Astrocyte (in vitro differentiated cells and primary cell): Measurements from ENCODE around the gene RAE1. TPM values are rescaled to one million over a fixed set of nuclear protein-coding genes. Genes with fewer than 3 reads are reported as not detected.

Experiments
- DNase-seq: peaks from one replicate; pipeline ENCODE4 v3.0.0-alpha.2; 2010; ENCODE audit warnings: low read depth
- FAIRE-seq: peaks from 2 replicates; lab custom pipeline; 2011; peaks lifted over from hg19 to GRCh38; lab: Jason Lieb, UNC
- H2AFZ ChIP-seq: 2 replicates; pipeline ENCODE4 v1.6.0; 2012; ENCODE audit warnings: low read depth, low read length, inconsistent platforms
- H3K27ac ChIP-seq: 2 replicates; pipeline ENCODE4 v1.5.1; 2011; ENCODE audit warnings: low read depth, low read length, inconsistent platforms
- H3K27me3 ChIP-seq: 2 replicates; pipeline ENCODE4 v1.6.0; 2011; ENCODE audit warnings: low read length, inconsistent platforms; ENCODE audit not compliant: insufficient read depth
- H3K36me3 ChIP-seq: 2 replicates; pipeline ENCODE4 v1.5.1; 2011; ENCODE audit warnings: low read length, inconsistent platforms; ENCODE audit not compliant: insufficient read depth
- H3K4me1 ChIP-seq: 2 replicates; pipeline ENCODE4 v1.5.1; 2011; ENCODE audit warnings: low read length, inconsistent platforms; ENCODE audit not compliant: insufficient read depth
- H3K4me2 ChIP-seq: 2 replicates; pipeline ENCODE4 v1.6.0; 2012; ENCODE audit warnings: low read length, inconsistent platforms
- H3K4me3 ChIP-seq: 2 replicates; pipeline ENCODE4 v1.5.1; 2011; ENCODE audit warnings: low read depth, mild to moderate bottlenecking, low read length, inconsistent platforms; ENCODE audit not compliant: insufficient read depth
- H3K79me2 ChIP-seq: 2 replicates; pipeline ENCODE4 v1.6.0; 2012; ENCODE audit warnings: mild to moderate bottlenecking, low read length, inconsistent platforms; ENCODE audit not compliant: insufficient read depth
- H3K9ac ChIP-seq: 2 replicates; pipeline ENCODE4 v1.6.0; 2012; ENCODE audit warnings: mild to moderate bottlenecking, low read length, inconsistent platforms
- H3K9me3 ChIP-seq: 2 replicates; pipeline ENCODE4 v1.5.1; 2012; ENCODE audit warnings: low read depth, mild to moderate bottlenecking, low read length, inconsistent platforms; ENCODE audit not compliant: insufficient read depth
- H4K20me1 ChIP-seq: 2 replicates; pipeline ENCODE4 v1.6.0; 2012; ENCODE audit warnings: low read length, inconsistent platforms; ENCODE audit not compliant: insufficient read depth
- H3K27ac Mint-ChIP-seq: one replicate; pipeline ENCODE4 v1.8.0; 2021; ENCODE audit warnings: mild to moderate bottlenecking, mixed read lengths; ENCODE audit not compliant: unreplicated experiment
- H3K27me3 Mint-ChIP-seq: one replicate; pipeline ENCODE4 v1.8.0; 2021; ENCODE audit warnings: low read depth, mixed read lengths; ENCODE audit not compliant: unreplicated experiment
- H3K36me3 Mint-ChIP-seq: one replicate; pipeline ENCODE4 v1.8.0; 2021; ENCODE audit warnings: low read depth, mixed read lengths; ENCODE audit not compliant: unreplicated experiment
- H3K4me1 Mint-ChIP-seq: one replicate; pipeline ENCODE4 v1.8.0; 2021; ENCODE audit warnings: low read depth, mixed read lengths; ENCODE audit not compliant: unreplicated experiment
- H3K4me3 Mint-ChIP-seq: one replicate; pipeline ENCODE4 v1.8.0; 2021; ENCODE audit warnings: mild to moderate bottlenecking, moderate library complexity, mixed read lengths; ENCODE audit not compliant: unreplicated experiment
- H3K9me3 Mint-ChIP-seq: one replicate; pipeline ENCODE4 v1.8.0; 2021; ENCODE audit warnings: mild to moderate bottlenecking, mixed read lengths; ENCODE audit not compliant: unreplicated experiment
- CTCF ChIP-seq: IDR thresholded peaks from 2 replicates; pipeline ENCODE4 v1.5.1; 2011; ENCODE audit warnings: low read depth, mild to moderate bottlenecking, inconsistent platforms, low read length, moderate library complexity; ENCODE audit not compliant: insufficient read depth
- EZH2 ChIP-seq: IDR thresholded peaks from 2 replicates; pipeline ENCODE4 v1.6.1; 2012; ENCODE audit warnings: mild to moderate bottlenecking, low read length, inconsistent platforms; ENCODE audit not compliant: insufficient read depth
- total RNA-seq: library from RNA; stranded (reverse); gene quantifications from 2 replicates; pipeline ENCODE4 v1.2.1, GENCODE V29; 2021

The RAE1 gene
- total RNA-seq, 1 donor from 2014 or later = 31.1 TPM

DNA sequence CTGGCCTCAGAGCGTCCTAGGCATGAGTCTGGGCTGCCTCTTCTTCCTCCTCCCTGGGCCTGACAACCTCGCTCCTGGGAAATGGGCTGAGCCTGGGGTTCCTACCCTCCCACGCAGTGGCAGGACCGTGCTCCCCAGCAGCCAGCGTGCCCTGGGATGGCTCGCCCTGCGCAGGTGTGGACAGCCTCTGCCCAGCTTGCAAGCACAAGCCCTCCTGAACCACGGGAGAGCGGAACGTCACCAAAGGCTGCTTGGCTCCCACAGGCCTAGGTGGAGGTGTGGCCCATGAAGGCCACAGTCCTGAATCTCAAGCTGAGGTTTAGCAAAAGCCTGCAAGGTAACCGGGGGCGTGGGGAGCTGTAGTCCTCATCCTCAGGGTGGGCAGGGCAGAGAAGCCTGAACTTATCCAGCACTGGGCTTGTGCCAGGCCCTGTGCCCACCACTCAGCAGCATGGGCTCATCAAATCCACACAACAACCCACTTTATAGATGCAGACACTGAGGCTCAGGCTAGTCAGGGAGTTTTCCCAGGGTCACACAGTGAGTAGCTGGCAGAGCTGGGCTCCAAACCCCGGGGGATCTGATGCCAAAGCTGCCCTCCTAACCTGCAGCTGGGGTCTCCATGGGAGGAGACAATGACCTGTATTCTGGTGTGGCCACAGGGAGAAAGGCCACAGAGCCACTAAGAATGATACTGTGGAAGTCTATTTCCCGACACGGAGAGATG, 65.4 kb downstream of the RAE1 start:
- Histone ChIP-seq H3K9ac (no peak overlapping the region), H3K4me3 (no peak overlapping the region), H3K27ac (no peak overlapping the region), H3K36me3 (no peaks in the 10 kb centered on the region), H3K27me3 (peaks cover 11% of the 10 kb centered on the region), H3K4me1 (peaks cover 4% of the 10 kb centered on the region), H4K20me1 (no peaks in the 10 kb centered on the region), H3K79me2 (no peaks in the 10 kb centered on the region), H3K9me3 (no peaks in the 10 kb centered on the region), H2AFZ (no peak overlapping the region), H3K4me2 (no peak overlapping the region)
- TF ChIP-seq EZH2 = no peak
- no peak for TF ChIP-seq CTCF
- no peaks in the 10 kb centered on the region for H3K36me3 Mint-ChIP-seq
- peaks cover 15% of the 10 kb centered on the region for H3K27me3 Mint-ChIP-seq
- H3K27ac Mint-ChIP-seq = no peak overlapping the region
- no peaks in the 10 kb centered on the region for H3K9me3 Mint-ChIP-seq
- peaks cover 4% of the 10 kb centered on the region for H3K4me1 Mint-ChIP-seq
- no peak for DNase-seq
- no peak for FAIRE-seq
- no peak overlapping the region for H3K4me3 Mint-ChIP-seq

GRCh38 chr20:57417051-57417689, 66.1 kb downstream of the RAE1 start:
- Mint-ChIP-seq H3K9me3 (no peaks in the 10 kb centered on the region), H3K4me3 (no peak overlapping the region), H3K4me1 (peaks cover 4% of the 10 kb centered on the region), H3K36me3 (no peaks in the 10 kb centered on the region), H3K27me3 (peaks cover 19% of the 10 kb centered on the region), H3K27ac (no peak overlapping the region)
- no peaks in the 10 kb centered on the region for H3K9me3 ChIP-seq
- no peak overlapping the region for H3K4me3 ChIP-seq
- no peaks in the 10 kb centered on the region for H4K20me1 ChIP-seq
- no peaks in the 10 kb centered on the region for H3K36me3 ChIP-seq
- no peak overlapping the region for H3K27ac ChIP-seq
- FAIRE-seq = no peak
- no peak overlapping the region for H3K4me2 ChIP-seq
- peaks cover 4% of the 10 kb centered on the region for H3K4me1 ChIP-seq
- no peak for DNase-seq
- TF ChIP-seq CTCF (no peak), EZH2 (no peak)
- peaks cover 14% of the 10 kb centered on the region for H3K27me3 ChIP-seq
- no peak overlapping the region for H2AFZ ChIP-seq
- H3K9ac ChIP-seq = no peak overlapping the region
- H3K79me2 ChIP-seq = no peaks in the 10 kb centered on the region
